T-helper 1 cell (primary cell): ENCODE data around the gene TM2D3.
A peak's percentile ranks its signal among the peaks of the same experiment; 100 is the strongest.
"Not testable (repeated sequence)": the region's sequence is repeated elsewhere in the genome, so short reads cannot be mapped to it uniquely, and the experiment has no call there.

ENCODE experiments used
- DNase-seq, 5 donors: peaks; one replicate each; pipeline ENCODE4 v3.0.0-alpha.2; 2012 to 2020

TM2D3 gene

GRCh38 chr15:101657171-101657570 is 5.0 kb upstream of the TM2D3 start:
- DNase-seq = no peak

- DNase-seq = peak in 1 of 5 donors; percentile 12
These were observed 2.6 kb upstream of the TM2D3 start for GRCh38 chr15:101654624-101655337.

- DNase-seq = no peak
These were observed 2.0 kb upstream of the TM2D3 start for GRCh38 chr15:101654171-101654570.

GRCh38 chr15:101652786-101653430 is 727 bp upstream of the TM2D3 start:
- DNase-seq = no peak

- no peak for DNase-seq
These were observed 555 bp downstream of the TM2D3 start for GRCh38 chr15:101651554-101652097.

GRCh38 chr15:101650145-101650544 is 2.0 kb downstream of the TM2D3 start:
- DNase-seq = no peak

GRCh38 chr15:101648356-101648755 is 3.8 kb downstream of the TM2D3 start:
- DNase-seq = no peak

GRCh38 chr15:101647251-101647650 is 4.9 kb downstream of the TM2D3 start:
- DNase-seq = no peak

GRCh38 chr15:101646672-101647071 is 5.5 kb downstream of the TM2D3 start:
- DNase-seq = no peak

GRCh38 chr15:101642361-101642760 is 9.8 kb downstream of the TM2D3 start:
- DNase-seq = no peak

GRCh38 chr15:101641894-101642293 is 10.3 kb downstream of the TM2D3 start:
- DNase-seq = peak in 2 of 5 donors; percentile 32 to 37

- DNase-seq = peak; percentile 47 to 77 (median 62)
These were observed 10.9 kb downstream of the TM2D3 start for GRCh38 chr15:101641129-101641764.

- no peak for DNase-seq
These were observed 12.5 kb downstream of the TM2D3 start for GRCh38 chr15:101639667-101640066.

- DNase-seq = no peak
These were observed 14.3 kb downstream of the TM2D3 start for GRCh38 chr15:101637919-101638318.

- DNase-seq = no peak
These were observed 14.7 kb downstream of the TM2D3 start for GRCh38 chr15:101637516-101637915.

GRCh38 chr15:101637038-101637437 is 15.1 kb downstream of the TM2D3 start:
- DNase-seq = no peak

- no peak for DNase-seq
These were observed 16.0 kb downstream of the TM2D3 start for GRCh38 chr15:101635944-101636727.

GRCh38 chr15:101633356-101633755 is 18.8 kb downstream of the TM2D3 start:
- no peak for DNase-seq

GRCh38 chr15:101626729-101627128 is 25.5 kb downstream of the TM2D3 start:
- DNase-seq = not testable (repeated sequence)

- DNase-seq = no peak
These were observed 26.2 kb downstream of the TM2D3 start for GRCh38 chr15:101625980-101626379.

- DNase-seq = no peak
These were observed 27.0 kb downstream of the TM2D3 start for GRCh38 chr15:101625184-101625583.

- DNase-seq = no peak
These were observed 28.5 kb downstream of the TM2D3 start for GRCh38 chr15:101623367-101624304.
